ENCODE results near the gene STYXL1.
"Not testable (repeated sequence)": the region's sequence is repeated elsewhere in the genome, so short reads cannot be mapped to it uniquely, and the experiment has no call there.

Gene STYXL1

DNA sequence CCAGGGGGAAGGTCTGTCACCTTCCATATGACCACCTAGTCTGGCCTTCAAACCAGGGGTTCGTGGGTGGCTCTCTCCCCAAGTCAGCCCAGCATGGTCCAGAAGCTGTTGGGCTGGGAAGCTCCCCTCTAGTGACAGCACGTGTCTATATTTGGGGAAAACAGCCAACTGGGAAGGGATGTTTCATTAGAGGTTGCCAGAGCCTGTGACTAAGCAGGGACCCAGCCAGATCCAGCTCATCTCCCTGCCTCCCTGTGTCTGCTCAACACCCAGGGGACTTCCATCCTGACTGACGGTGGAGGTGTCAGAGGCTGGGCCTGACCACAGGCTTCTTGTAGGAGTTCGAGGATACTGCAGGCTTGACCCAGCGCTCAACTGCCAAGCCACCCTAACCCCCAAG, 10.5 kb downstream of the STYXL1 start:
- no peak for DNase-seq (ENCODE audit: low read depth in 2 of 2)

DNA sequence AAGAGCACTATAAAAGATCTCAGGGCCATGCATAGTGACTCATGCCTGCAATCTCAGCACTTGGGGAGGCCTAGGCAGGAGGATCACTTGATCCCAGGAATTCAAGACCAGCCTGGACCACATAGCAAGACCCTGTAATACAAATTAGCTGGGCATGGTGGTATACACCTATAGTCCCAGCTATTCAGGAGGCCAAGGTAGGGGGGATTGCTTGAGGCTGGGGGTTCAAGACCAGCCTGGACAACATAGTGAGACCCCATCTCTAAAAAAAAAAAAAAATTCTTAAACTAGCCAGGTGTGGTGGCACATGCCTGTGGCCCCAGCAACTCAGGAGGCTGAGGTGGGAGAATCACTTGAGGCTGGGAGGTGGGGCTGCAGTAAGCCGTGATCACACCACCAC, 15.8 kb downstream of the STYXL1 start:
- no peak for DNase-seq (ENCODE audit: low read depth in 2 of 2)

DNA sequence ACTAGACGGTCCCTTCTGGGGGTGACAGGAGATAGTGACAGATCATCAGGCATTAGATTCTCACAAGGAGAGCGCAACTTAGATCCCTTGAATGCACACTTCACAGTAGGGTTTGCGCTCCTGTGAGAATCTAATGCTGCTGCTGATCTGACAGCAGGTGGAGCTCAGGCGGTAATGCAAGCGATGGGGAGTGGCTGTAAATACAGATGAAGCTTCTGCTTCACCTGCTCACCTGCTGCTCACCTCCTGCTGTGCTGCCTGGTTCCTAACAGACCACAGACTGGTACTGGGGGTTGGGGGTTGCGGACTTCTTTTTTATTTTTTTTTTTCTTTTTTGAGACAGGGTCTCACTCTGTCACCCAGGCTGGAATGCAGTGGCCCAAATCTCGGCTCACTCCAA, 18.1 kb downstream of the STYXL1 start:
- not testable (repeated sequence) for DNase-seq (ENCODE audit: low read depth in 2 of 2)

DNA sequence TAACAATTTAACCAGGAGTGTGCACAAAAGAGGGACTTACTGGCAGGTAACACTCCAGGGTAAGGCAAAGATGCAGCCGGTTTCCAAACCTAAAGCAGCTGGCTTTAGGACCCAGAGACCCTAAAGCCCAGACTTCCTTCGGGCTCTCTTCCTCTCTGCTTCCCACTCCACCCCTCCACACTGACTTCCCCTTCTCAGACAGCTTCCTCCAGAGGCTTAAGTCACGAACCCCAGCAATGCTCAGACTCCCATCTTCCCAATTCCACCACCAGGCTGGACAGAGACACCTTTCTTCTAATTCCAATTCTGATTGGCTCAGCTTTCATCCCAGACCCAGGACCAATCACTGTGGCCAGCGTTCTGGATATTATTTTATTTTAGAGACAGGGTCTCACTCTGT, 24.8 kb downstream of the STYXL1 start:
- no peak for DNase-seq (ENCODE audit: low read depth in 2 of 2)

DNA sequence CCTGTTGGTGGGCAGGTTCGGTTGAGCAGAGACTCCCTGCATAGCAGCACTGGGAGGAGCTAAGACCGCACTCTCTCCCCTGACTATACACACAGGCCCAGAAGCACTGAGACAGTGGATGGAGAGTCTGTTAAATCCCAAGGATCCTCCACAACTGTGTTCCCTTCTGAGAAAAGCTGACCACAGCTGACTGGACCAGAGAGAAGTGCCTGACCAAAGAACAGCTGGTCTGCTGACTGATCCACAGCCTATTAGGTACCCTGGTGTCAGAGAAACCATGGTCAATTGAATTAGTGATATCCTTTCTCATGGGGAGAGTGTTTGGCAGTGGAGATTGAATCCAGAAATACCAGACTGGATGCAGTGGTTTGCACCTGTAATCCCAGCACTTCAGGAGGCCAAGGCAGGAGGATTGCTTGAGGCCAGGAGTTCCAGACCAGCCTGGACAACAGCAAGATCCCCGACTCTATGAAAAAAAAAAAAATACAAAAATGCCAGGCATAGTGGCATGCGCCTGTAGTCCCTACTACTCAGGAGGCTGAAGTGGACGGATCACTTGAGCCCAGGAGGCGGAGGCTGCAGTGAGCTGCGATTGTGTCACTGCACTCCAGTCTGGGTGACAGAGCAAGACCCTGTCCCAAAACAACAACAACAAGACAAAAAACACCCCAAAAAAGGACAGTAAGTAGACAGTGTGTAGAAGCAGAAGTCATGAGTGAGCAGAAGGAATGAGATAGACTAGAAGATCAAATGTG, 25.6 kb downstream of the STYXL1 start:
- no peak for DNase-seq (ENCODE audit: low read depth in 2 of 2)

DNA sequence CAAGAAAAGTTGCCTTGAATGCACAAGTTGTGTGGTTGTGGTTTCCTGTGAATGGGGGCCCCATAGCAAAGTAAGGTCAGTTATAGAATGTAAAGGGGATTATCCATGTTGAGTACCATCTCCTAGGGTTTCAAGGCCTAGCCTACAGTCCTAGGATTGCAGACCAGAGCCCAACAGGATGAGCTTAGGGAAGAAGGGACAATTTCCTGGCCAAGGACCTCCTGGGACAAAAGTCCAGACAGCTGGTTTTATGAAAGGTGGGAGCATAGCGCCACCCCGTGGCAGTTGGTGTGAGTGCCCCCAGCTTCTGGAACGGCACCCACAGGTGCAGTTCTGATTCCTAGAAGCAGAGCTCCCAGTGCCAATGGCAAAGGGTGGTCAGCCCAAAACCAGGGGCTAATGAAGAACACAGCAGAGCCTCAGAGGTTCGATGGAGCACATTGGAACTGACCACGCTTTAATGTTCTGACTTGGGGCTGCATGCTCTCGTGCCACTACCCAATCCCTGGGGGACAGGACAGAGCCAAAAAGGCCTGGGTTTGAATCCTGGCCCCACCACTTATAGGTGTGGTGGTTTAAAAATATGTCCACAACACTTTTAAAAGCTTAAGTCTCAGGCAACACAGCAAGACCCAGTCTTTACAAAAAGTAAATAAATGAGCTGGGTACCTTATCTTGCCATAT, 27.6 kb downstream of the STYXL1 start:
- DNase-seq (ENCODE audit: low read depth in 2 of 2): peak; percentile 29 to 35

DNA sequence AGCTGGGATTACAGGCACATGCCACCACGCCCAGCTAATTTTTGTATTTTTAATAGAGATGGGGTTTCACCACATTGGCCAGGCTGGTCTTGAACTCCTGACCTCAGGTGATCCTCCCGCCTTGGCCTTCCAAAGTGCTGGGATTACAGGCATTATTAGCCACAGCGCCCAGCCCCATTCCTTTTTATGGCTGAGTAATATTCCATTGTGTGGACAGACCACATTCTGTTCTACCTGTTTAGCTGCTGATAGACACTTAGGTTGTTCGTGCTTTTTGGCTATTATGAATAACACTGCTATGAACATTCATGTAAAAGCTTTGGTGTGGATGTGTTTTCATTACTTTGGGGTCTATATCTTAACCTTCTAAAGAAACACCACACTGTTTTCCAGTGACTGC, 29.3 kb downstream of the STYXL1 start:
- DNase-seq (ENCODE audit: low read depth in 2 of 2): not testable (repeated sequence)

DNA sequence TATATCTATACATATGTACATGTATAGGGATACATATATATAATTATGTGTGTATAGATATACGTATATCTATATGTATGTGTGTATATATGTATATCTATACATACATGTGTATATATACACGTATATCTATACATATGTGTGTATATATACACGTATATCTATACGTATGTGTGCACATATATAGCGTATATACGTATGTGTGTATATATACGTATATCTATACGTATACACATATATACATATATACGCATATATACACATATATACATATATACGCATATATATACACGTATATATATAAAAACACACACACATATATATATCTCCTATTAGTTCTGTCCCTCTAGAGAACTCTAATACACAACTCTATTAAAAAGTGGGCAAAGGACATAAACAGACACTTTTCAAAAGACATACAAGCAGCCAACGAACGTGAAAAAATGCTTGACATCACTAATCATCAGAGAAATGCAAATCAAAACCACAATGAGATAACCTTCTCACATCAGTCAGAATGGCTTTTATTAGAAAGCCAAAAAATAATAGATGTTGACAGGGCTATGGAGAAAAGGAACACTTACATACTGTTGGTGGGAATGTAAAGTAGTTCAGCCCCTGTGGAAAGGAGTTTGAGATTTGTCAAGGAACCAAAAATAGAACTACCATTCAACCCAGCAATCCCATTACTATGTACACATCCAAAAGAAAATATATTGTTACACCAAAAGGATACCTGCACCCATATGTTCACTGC, 31.4 kb downstream of the STYXL1 start:
- no peak for DNase-seq (ENCODE audit: low read depth in 2 of 2)

DNA sequence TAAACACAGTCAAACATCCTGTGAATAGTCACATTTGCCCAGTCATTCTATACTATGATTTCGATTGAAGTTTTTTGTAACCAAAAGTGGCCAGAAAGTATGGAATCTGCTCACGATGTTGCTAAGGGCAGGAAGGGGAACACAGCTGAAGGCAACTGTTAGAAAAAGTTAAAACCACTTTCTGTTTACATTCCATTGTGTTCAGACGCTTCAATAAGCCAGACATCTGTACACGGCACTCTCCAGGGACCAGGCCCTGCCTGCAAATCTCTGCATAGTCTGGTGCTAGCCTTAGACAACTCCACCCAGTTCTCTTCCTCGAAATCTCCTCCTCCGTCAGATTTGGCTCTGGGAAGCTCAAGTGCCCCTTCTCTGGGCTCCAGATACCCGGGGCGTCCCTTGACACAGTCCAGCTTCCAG, 36.3 kb downstream of the STYXL1 start:
- no peak for DNase-seq (ENCODE audit: low read depth in 2 of 2)

DNA sequence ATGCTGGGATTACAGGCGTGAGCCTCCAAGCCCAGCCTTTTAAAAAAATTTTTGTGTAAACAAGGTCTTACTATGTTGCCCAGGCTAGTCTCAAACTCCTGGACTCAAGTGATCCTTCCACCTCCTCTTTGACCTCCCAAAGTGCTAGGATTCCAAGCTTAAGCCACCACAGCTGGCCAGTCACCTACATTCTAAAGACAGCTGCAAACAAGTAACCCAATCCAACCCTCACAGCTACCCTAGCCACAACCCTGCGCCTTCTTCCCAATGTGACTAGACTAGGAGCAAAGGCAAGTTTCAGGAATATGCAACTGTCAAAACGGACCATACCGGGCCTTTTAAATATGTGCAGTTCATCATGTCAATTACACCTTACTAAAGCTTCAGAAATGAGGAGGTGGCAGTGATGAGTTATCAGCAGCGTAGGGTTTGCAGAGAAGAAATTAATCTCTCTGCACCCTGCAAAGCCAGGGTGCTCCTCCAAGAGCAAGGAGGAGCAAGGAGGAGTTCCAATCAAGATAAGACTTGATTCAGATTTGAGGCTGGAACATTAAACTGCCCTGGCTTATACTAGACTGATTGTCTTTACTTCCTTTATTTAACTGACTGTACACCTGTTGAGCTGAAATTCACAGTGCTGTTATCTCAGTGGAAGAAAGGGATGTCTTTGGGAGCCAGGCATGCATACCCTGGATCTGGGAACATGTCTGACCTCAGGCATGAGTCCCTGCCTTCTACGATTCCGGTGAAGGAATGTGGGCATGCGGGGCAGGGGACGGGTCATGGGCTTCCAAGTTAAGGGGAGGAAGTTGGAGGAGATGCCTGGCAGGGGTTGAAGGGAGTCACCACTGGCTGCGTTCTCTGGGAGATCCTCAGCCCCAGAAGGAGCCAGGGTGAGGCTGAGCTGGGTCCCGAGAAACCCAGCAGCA, 37.9 kb downstream of the STYXL1 start:
- DNase-seq (ENCODE audit: low read depth in 2 of 2): no peak

DNA sequence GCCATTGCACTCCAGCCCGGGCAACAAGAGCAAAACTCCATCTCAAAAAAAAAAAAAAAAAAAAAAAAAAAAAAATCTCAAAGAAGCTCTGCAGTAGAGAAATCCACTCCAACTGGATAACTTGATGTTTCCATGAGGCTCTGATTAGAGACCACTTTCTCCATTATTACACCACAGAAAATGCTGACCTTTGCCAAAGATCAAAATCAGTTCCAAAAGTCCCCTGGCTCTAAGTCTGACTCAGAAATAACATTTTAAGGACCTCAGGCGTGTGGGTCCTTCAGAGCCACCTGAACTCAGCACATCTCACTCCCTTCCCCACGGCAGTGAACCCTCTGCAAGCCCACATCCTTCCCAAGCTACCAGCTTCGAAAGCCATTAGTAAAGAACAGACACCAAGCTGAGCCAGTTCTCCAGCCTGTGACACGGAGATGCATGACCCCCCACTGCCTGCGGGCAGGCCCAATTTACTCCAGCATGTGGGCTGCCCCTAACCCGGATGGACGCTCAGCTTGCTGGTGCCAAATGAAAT, 39.6 kb downstream of the STYXL1 start:
- no peak for DNase-seq (ENCODE audit: low read depth in 2 of 2)

DNA sequence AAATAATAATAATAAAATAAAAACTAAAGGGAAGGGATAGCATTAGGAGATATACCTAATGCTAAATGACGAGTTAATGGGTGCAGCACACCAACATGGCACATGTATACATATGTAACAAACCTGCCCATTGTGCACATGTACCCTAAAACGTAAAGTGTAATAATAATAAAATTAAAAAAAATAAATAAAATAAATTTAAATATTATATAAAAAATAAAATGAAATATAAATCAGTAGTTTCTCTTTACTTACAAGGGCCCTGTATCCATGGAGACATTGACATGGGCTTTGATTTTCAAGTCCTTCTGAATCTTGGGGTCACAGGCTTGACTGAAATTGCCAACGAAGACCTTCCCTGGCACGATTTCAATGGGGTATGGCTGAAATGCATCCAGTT, 42.8 kb downstream of the STYXL1 start:
- DNase-seq (ENCODE audit: low read depth in 2 of 2): not testable (repeated sequence)

DNA sequence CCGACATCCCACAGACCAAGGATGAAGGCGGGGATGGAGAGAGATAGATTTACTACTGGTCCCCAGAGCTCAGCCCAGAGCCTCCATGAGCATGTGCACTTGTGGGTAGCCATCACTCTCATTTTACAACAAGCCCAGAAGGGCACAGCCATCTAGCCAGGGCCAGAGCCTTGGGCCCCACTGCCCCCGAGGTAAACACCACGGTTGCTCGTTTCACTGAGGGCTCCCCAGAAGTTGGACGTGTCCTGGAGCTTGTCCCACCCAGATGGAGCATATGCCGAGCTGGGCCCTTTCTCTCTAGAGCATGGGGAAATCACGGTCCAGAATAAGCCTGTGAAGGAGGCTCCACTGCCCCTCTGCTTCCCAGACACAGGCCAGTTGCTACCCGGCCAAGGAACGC, 44.4 kb downstream of the STYXL1 start:
- no peak for DNase-seq (ENCODE audit: low read depth in 2 of 2)

DNA sequence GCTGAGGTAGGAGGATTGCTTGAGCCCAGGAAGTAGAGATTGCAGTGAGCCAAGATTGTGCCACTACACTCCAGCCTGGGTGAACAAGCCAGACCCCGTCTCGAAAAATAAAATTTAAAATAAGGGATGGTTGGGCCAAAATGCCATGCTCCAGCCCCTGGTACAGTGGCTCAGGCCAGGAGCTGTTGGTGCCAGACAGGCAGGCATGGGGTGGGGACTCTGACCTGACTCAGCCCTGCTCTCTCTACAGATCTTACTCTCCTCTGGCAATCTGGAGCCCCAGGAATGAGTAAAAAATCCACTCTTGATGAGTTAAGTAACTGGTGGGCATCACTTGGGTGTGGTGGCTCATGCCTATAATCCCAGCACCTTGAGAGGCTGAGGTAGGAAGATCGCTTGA, 45.0 kb downstream of the STYXL1 start:
- no peak for DNase-seq (ENCODE audit: low read depth in 2 of 2)

DNA sequence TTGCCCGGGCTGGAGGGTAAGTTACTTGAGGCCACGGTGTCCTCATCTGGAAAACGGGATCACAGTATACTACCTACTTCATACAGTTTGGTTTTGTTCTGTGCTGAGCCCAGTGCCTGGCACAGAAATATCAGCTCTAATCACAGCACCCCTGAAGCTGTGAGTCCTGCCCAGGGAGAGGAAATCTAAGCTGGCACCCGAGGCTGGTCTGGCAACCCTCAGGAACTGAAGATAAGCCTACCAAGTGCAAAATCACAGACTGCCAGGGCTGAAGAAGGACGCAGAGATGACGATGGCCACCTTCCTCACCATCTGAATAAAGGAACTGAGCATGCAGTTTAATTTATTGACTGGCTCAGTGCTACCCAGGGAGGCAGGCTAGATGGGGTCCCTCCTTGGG, 45.7 kb downstream of the STYXL1 start:
- DNase-seq (ENCODE audit: low read depth in 2 of 2): no peak

DNA sequence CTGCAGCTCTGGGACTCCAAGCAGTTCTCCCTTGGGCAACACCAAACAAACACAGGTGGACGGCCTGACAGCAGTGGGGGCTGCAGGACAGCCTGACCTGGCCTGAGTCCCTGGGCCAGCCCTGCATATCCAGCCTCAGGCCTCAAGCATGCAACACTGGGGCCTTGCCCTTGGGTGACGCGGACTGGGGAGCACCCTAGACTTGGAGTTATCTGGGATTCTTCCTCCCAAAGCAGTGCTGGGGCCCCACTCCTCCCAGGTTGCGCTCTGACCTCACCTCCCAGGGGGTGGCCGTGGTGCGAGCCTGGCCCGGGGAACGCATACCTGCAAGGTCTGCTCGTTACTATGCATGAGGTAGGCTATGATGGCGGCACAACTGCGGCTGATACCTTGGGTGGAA, 47.2 kb downstream of the STYXL1 start:
- no peak for DNase-seq (ENCODE audit: low read depth in 2 of 2)

DNA sequence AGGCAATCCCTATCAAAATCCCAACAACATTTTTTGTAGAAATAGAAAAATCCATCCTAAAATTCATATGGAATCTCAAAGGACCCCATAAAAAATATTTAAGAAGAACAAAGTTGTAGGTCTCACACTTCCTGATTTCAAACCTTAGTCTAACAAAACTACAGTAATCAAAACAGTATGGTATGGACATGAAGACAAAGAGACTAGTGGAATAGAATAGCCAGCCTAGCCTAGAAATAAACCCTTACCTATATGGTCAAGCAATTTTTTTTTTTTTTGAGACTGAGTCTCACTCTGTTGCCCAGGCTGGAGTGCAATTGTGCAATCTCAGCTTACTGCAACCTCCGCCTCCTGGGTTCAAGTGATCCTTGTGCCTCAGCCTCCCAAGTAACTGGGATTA, 49.8 kb downstream of the STYXL1 start:
- DNase-seq (ENCODE audit: low read depth in 2 of 2): no peak

DNA sequence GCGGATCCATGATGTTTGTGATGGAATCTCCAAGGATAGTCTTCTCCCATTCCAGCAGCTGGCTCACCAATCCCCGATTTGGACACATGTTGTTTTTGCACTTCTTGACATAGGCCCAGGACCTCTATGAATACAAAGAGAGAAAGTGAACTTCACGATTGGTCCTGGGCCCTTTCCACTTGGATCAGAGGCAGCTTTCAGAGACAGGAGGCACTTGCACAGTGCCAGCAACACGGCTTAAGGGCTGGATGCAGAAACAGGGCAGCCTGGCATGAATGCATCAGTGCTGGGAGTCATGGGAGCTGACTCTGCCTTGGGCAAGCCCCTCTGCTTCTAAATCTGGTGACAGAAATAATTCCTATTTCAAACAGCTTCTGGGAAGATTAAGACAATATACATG, 51.3 kb downstream of the STYXL1 start:
- DNase-seq (ENCODE audit: low read depth in 2 of 2): no peak

DNA sequence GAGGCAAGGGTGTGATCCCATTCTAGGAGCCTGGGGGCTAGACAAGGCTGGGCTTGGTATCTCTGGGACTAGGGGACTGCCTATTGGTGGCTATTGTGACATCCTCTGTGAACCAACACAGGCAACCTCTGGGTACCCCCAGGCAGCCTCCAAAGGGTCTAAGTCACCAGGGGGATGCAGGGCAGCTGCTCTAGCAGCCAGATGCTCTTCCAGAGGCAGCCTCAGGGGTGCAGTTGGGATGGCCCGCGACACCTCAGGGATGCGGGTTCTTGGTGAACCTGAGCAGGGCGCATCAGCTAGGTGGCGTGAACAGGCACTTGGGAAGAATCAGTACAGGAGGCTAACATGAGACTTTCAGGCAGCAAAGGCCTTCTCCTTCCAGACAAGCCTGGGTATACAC, 51.8 kb downstream of the STYXL1 start:
- no peak for DNase-seq (ENCODE audit: low read depth in 2 of 2)

DNA sequence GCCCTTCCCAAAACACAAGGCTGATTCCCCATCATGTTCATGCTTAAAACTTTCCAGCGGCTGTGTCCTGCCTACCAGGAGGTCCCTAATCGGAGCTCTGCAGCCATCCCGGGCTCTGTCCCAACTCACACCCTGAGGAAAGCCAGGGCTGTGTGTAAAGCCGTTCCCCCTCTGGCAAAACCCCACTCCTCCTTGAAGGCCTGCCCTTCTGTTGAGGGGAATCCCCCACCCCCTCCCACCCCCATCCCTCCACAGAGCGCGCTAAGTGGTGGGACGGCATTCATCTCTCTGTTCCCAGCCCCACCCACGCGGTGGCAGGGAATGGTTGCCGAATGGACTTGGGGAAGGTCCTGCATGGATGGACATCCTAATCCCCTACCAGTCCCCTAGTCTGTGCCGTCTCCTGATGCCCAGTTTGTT, 52.7 kb downstream of the STYXL1 start:
- no peak for DNase-seq (ENCODE audit: low read depth in 2 of 2)

DNA sequence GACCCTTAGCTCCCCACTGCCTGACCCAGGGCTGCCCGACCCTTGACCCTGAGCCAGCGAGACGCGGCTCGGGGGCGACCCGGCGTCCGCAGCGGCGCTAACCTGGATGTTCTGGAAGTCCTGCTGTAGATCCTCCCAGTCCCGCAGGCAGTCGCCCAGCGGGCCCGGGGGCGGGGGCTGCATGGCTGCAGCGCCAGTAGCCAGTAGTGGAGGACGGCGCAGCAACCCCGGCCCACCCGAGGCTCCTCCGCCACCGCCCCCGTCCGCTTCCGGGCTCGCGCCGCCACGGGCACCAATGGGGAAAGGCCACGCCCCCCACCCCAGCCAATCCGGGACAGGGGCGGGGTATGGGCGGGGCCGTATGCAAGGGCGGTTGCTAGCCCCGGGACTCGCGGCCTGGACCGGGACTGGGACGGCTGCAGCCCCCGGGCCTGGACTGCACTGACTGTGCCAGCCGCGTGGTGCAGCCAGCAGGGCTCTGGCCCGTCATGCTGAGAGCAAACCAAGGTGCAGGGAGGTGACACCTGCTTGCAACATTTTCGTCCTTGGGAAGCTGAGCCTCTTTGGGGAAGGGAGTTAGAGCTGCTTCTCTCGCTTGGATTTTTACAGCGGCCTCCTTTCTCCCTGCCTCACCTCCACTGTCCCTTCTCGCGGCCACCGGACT, 53.3 kb downstream of the STYXL1 start, which contains the start of gene TMEM120A:
Gene TMEM120A (minus strand): TSS at position 208 of the 664 bp plus-strand sequence. CDS start 25 bp downstream, at position 183.
- DNase-seq (ENCODE audit: low read depth in 2 of 2): peak; percentile 77 to 90

All from stimulated activated CD8-positive, alpha-beta memory T cell treated with anti-CD3 and anti-CD28 coated beads, Interleukin-7, amount 100 ng/mL, for 4 hours (primary cell).